Endodermal cell (in vitro differentiated cells): ENCODE measurements around the gene SLC34A3. TPM values are rescaled to one million over a fixed set of nuclear protein-coding genes. Genes with fewer than 3 reads are reported as not detected.
"Not testable (repeated sequence)": the region's sequence is repeated elsewhere in the genome, so short reads cannot be mapped to it uniquely, and the experiment has no call there.

ENCODE experiments used
- DNase-seq: peaks from one replicate; pipeline ENCODE4 v3.0.0-alpha.2; 2017
- H3K27ac ChIP-seq: 2 replicates; pipeline ENCODE4 v1.5.1; 2013; ENCODE audit warnings: mild to moderate bottlenecking, low read depth, low read length, moderate library complexity
- H3K27me3 ChIP-seq: 2 replicates; pipeline ENCODE4 v1.6.1; 2013; ENCODE audit warnings: mild to moderate bottlenecking, low read length, moderate library complexity; ENCODE audit not compliant: insufficient read depth, control insufficient read depth, poor library complexity, severe bottlenecking
- H3K36me3 ChIP-seq: 2 replicates; pipeline ENCODE4 v1.7.0; 2013; ENCODE audit warnings: mild to moderate bottlenecking, low read length, moderate library complexity; ENCODE audit not compliant: control insufficient read depth, insufficient read depth
- H3K4me1 ChIP-seq: one replicate; pipeline ENCODE4 v1.7.0; 2013; ENCODE audit warnings: low read length; ENCODE audit not compliant: control insufficient read depth, insufficient read depth
- H3K4me3 ChIP-seq: 2 replicates; pipeline ENCODE4 v1.5.1; 2013; ENCODE audit warnings: mild to moderate bottlenecking, low read length, moderate library complexity
- H3K9ac ChIP-seq: 2 replicates; pipeline ENCODE4 v1.6.1; 2013; ENCODE audit warnings: mild to moderate bottlenecking, low read length, moderate library complexity; ENCODE audit not compliant: poor library complexity, severe bottlenecking; ENCODE audit errors: extremely low read depth
- H3K9me3 ChIP-seq: 2 replicates; pipeline ENCODE4 v1.6.1; 2013; ENCODE audit warnings: mild to moderate bottlenecking, low read length, moderate library complexity; ENCODE audit not compliant: control insufficient read depth
- H3K27ac Mint-ChIP-seq: 2 replicates; pipeline ENCODE4 v1.8.0; 2020; ENCODE audit warnings: mixed read lengths
- H3K27me3 Mint-ChIP-seq: 2 replicates; pipeline ENCODE4 v1.8.0; 2021; ENCODE audit warnings: mild to moderate bottlenecking, mixed read lengths; ENCODE audit not compliant: insufficient read depth
- H3K36me3 Mint-ChIP-seq: 2 replicates; pipeline ENCODE4 v1.8.0; 2020; ENCODE audit warnings: low read depth, mixed read lengths
- H3K4me1 Mint-ChIP-seq: 2 replicates; pipeline ENCODE4 v1.8.0; 2020; ENCODE audit warnings: mixed read lengths
- H3K4me3 Mint-ChIP-seq: 2 replicates; pipeline ENCODE4 v1.8.0; 2020; ENCODE audit warnings: mild to moderate bottlenecking, moderate library complexity, mixed read lengths
- H3K9me3 Mint-ChIP-seq: 2 replicates; pipeline ENCODE4 v1.8.0; 2020; ENCODE audit warnings: mild to moderate bottlenecking, mixed read lengths
- CTCF ChIP-seq: fragments of 200-600 bp; sonication (generic); conservative IDR thresholded peaks from 2 replicates; pipeline ENCODE4 v1.5.0; 2021; ENCODE audit warnings: antibody characterized with exemption, mild to moderate bottlenecking
- WGBS, 2 experiments: methylation state at CpG; one replicate each; pipeline versions ENCODE4 v1.1.5 to v1.1.7; 2013; ENCODE audit warnings: missing lambda C conversion rate in 2 of 2, mixed read lengths in 1 of 2; ENCODE audit not compliant: insufficient coverage in 1 of 2, insufficient read length in 1 of 2; 5-methylcytosine and 5-hydroxymethylcytosine counted together
- total RNA-seq, 2 donors: library from RNA; stranded (reverse); fragmentation: NEBNext Ultra II Directional in 1 of 2; extraction: Animal tissue kit (Norgen Biotek cat#: 25700) in 1 of 2; gene quantifications; 2 replicates in 1 of 2; 3 replicates in 1 of 2; pipeline ENCODE4 v1.2.1, GENCODE V29; 2021

Gene SLC34A3
- total RNA-seq, 2 donors from 2014 or later, result 0.15 TPM; not detected in 1

DNA sequence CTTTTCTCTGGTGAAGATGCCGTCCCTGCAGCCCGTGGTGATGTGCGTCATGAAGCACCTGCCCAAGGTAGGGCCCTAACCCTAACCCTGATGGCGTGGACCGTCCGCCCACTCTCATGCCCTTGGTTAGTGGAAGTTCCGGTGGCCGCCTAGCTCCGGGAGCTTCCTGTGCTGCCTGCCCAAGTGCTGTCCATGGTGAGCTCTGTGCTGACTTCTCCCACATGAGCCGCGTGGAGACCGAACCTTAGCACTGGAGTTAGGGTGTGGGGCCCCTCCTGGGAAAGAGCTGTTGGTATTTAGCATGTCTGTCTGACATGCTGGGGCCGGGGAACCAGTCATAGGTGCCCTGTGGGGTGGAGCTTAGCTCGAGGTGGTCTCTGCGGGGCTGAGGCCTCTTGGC, 25.7 kb downstream of the SLC34A3 start:
- no peak for DNase-seq
- Histone ChIP-seq H3K4me1 (peaks cover 16% of the 10 kb centered on the region), H3K27me3 (no peaks in the 10 kb centered on the region), H3K4me3 (peak overlapping the region; percentile 94), H3K27ac (no peak overlapping the region), H3K9me3 (no peaks in the 10 kb centered on the region), H3K36me3 (peaks cover 25% of the 10 kb centered on the region), H3K9ac (no peak overlapping the region)
- Mint-ChIP-seq H3K27me3 (no peaks in the 10 kb centered on the region), H3K4me1 (peaks cover 8% of the 10 kb centered on the region), H3K36me3 (peaks cover 22% of the 10 kb centered on the region), H3K4me3 (peak overlapping the region; percentile 72), H3K9me3 (no peaks in the 10 kb centered on the region), H3K27ac (no peak overlapping the region)
- WGBS, 2 experiments, result 87 to 93% methylated on average over 9 to 15 of the region's 15 CpGs
- TF ChIP-seq CTCF, result no peak

- no peak overlapping the region for H3K27ac ChIP-seq
- H3K27me3 ChIP-seq, result no peaks in the 10 kb centered on the region
- H3K9ac ChIP-seq, result no peak overlapping the region
- peak overlapping the region; percentile 94 for H3K4me3 ChIP-seq
- H3K36me3 Mint-ChIP-seq, result peaks cover 27% of the 10 kb centered on the region
- no peak for DNase-seq
- H3K4me1 ChIP-seq, result peaks cover 16% of the 10 kb centered on the region
- 95 to 100% methylated on average over 6 to 15 of the region's 15 CpGs for WGBS, 2 experiments
- TF ChIP-seq CTCF, result no peak
- no peaks in the 10 kb centered on the region for H3K9me3 Mint-ChIP-seq
- no peak overlapping the region for H3K27ac Mint-ChIP-seq
- H3K9me3 ChIP-seq, result no peaks in the 10 kb centered on the region
- H3K4me1 Mint-ChIP-seq, result peaks cover 5% of the 10 kb centered on the region
- peaks cover 25% of the 10 kb centered on the region for H3K36me3 ChIP-seq
- H3K27me3 Mint-ChIP-seq, result no peaks in the 10 kb centered on the region
- H3K4me3 Mint-ChIP-seq, result peak overlapping the region; percentile 72
Observed at GRCh38 chr9:137256856-137257255, 26.2 kb downstream of the SLC34A3 start.

DNA sequence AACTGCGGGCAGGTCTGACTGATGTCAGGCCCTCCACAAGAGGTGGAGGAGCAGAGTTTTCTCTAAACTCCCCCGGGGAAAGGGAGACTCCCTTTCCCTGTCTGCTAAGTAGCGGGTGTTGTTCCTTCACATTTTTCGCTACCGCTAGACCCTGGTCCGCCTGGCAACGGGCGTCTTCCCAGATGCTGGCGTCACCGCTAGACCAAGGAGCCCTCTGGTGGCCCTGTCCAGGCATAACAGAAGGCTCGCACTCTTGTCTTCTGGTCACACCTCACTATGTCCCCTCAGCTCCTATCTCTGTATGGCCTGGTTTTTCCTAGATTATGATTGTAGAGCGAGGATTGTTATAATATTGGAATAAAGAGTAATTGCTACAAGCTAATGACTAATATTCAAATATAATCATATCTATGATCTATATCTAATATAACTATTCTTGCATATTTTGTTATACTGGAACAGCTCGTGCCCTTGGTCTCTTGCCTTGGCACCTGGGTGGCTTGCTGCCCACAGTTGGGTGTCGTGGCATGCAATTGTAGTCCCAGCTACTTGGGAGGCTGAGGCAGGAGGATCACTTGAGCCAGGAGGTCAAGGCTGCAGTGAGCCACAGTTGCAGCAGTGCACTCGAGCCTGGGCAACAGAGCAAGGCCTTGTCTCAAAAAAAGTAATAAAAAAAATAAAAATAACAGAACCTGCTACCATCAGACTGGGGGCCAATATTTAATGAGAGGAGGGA, 31.6 kb downstream of the SLC34A3 start:
- peak; percentile 67 for TF ChIP-seq CTCF
- H3K27ac ChIP-seq, H3K27me3 ChIP-seq, H3K27me3 Mint-ChIP-seq, H3K4me3 ChIP-seq, H3K4me1 Mint-ChIP-seq, H3K9ac ChIP-seq, H3K9me3 Mint-ChIP-seq, H3K4me1 ChIP-seq, H3K9me3 ChIP-seq, H3K27ac Mint-ChIP-seq, H3K4me3 Mint-ChIP-seq: not testable (repeated sequence)
- WGBS, 2 experiments, result 54 to 83% methylated on average over 3 to 12 of the region's 15 CpGs
- peak; percentile 76 for DNase-seq
- H3K36me3 ChIP-seq, result peaks cover 41% of the 10 kb centered on the region
- H3K36me3 Mint-ChIP-seq, result peaks cover 29% of the 10 kb centered on the region
